Mesendoderm (in vitro differentiated cells): ENCODE measurements around the gene MARK2.

Experiments
- DNase-seq: peaks from one replicate; pipeline ENCODE4 v3.0.0; 2013
- H2AK5ac ChIP-seq: 2 replicates; pipeline ENCODE4 v1.6.1; 2013; ENCODE audit warnings: low read length, inconsistent platforms
- H2BK120ac ChIP-seq: 2 replicates; pipeline ENCODE4 v1.6.1; 2013; ENCODE audit warnings: low read depth, mild to moderate bottlenecking, low read length, moderate library complexity, mixed read lengths
- H2BK15ac ChIP-seq: replicated peaks from 2 replicates; pipeline ENCODE4 v1.6.1; 2013; ENCODE audit warnings: low read depth, mild to moderate bottlenecking, moderate library complexity
- H2BK5ac ChIP-seq: 2 replicates; pipeline ENCODE4 v1.6.1; 2013; ENCODE audit warnings: low read length, inconsistent platforms
- H3K18ac ChIP-seq: 2 replicates; pipeline ENCODE4 v1.6.1; 2013; ENCODE audit warnings: mild to moderate bottlenecking, low read length, mixed read lengths
- H3K23ac ChIP-seq: one replicate; pipeline ENCODE4 v1.6.1; 2013; ENCODE audit warnings: low read length
- H3K27ac ChIP-seq: 2 replicates; pipeline ENCODE4 v1.5.1; 2013; ENCODE audit warnings: low read depth, mild to moderate bottlenecking, inconsistent platforms, low read length, moderate library complexity
- H3K27me3 ChIP-seq: 2 replicates; pipeline ENCODE4 v1.6.1; 2013; ENCODE audit warnings: low read length, control low read depth, mild to moderate bottlenecking, inconsistent platforms; ENCODE audit not compliant: insufficient read depth, poor library complexity
- H3K36me3 ChIP-seq: 2 replicates; pipeline ENCODE4 v1.6.1; 2013; ENCODE audit warnings: low read length, inconsistent platforms; ENCODE audit not compliant: control insufficient read depth, insufficient read depth
- H3K4ac ChIP-seq: one replicate; pipeline ENCODE4 v1.6.1; 2013; ENCODE audit warnings: low read depth, mild to moderate bottlenecking, low read length, moderate library complexity
- H3K4me1 ChIP-seq: 2 replicates; pipeline ENCODE4 v1.6.1; 2013; ENCODE audit warnings: low read depth, low read length, inconsistent platforms; ENCODE audit not compliant: control insufficient read depth
- H3K4me2 ChIP-seq: 2 replicates; pipeline ENCODE4 v1.6.1; 2013; ENCODE audit warnings: low read length
- H3K4me3 ChIP-seq: 2 replicates; pipeline ENCODE4 v1.5.1; 2013; ENCODE audit warnings: mild to moderate bottlenecking, low read length
- H3K56ac ChIP-seq: one replicate; pipeline ENCODE4 v1.6.1; 2013; ENCODE audit warnings: low read length
- H3K79me1 ChIP-seq: 2 replicates; pipeline ENCODE4 v1.6.1; 2013; ENCODE audit warnings: low read length, inconsistent platforms
- H3K79me2 ChIP-seq: 2 replicates; pipeline ENCODE4 v1.6.1; 2013; ENCODE audit warnings: mild to moderate bottlenecking, low read length; ENCODE audit not compliant: control insufficient read depth, insufficient read depth
- H3K9ac ChIP-seq: 2 replicates; pipeline ENCODE4 v1.6.1; 2013; ENCODE audit warnings: low read length, inconsistent platforms
- H4K5ac ChIP-seq: one replicate; pipeline ENCODE4 v1.6.1; 2013; ENCODE audit warnings: low read length
- H4K8ac ChIP-seq: one replicate; pipeline ENCODE4 v1.6.1; 2013; ENCODE audit warnings: low read depth, mild to moderate bottlenecking, control low read depth, low read length, moderate library complexity
- WGBS: extraction: QIAGEN DNeasy Blood & Tissue Kit; methylation state at CpG from one replicate; pipeline ENCODE4 v1.1.7; 2013; ENCODE audit warnings: low lambda C conversion rate, missing lambda C conversion rate; ENCODE audit not compliant: insufficient coverage; ENCODE audit errors: extremely low coverage; 5-methylcytosine and 5-hydroxymethylcytosine counted together

Gene MARK2

DNA sequence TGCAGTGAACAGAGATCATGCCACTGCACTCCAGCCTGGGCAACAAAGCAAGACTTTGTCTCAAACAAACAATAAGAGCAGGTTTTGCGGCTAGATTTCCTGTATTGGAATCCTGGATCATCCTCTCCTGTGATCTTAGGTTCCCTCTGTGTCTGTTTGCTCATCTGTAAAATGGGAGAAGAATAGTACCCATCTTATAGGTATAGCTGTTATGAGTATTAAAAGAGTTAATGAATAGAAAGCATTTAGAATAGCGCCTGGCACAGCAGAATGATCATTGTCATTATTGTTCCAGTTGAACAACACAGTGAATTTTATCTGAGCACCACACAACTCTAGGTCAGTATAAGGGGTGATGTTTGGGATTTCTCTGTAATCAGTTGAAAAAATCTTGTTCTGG, 10.8 kb downstream of the MARK2 start:
- Histone ChIP-seq H4K8ac (no peak overlapping the region), H3K23ac (no peak overlapping the region), H3K4me1 (peaks cover 11% of the 10 kb centered on the region), H3K4me2 (no peak overlapping the region), H3K27ac (no peak overlapping the region), H3K36me3 (no peaks in the 10 kb centered on the region), H4K5ac (no peak overlapping the region), H3K4me3 (no peak overlapping the region), H3K56ac (no peak overlapping the region), H3K4ac (no peak overlapping the region), H3K79me1 (peaks cover 12% of the 10 kb centered on the region), H3K9ac (no peak overlapping the region), H2AK5ac (no peak overlapping the region), H3K79me2 (peaks cover 53% of the 10 kb centered on the region), H2BK120ac (no peak overlapping the region), H3K18ac (no peak overlapping the region), H2BK5ac (no peak overlapping the region), H3K27me3 (no peaks in the 10 kb centered on the region), H2BK15ac (no peak overlapping the region)
- WGBS = no CpG with 5 or more reads among the region's 2 CpGs
- no peak for DNase-seq

GRCh38 chr11:63850920-63851319, 12.0 kb downstream of the MARK2 start:
- Histone ChIP-seq H2BK5ac (no peak overlapping the region), H3K27me3 (no peaks in the 10 kb centered on the region), H3K23ac (no peak overlapping the region), H2AK5ac (no peak overlapping the region), H3K9ac (no peak overlapping the region), H3K79me1 (peaks cover 10% of the 10 kb centered on the region), H3K79me2 (peaks cover 47% of the 10 kb centered on the region), H3K4me1 (peaks cover 5% of the 10 kb centered on the region), H3K56ac (no peak overlapping the region), H4K5ac (no peak overlapping the region), H4K8ac (no peak overlapping the region), H2BK15ac (no peak overlapping the region), H3K27ac (no peak overlapping the region), H3K36me3 (no peaks in the 10 kb centered on the region), H3K4ac (no peak overlapping the region), H3K4me2 (no peak overlapping the region), H2BK120ac (no peak overlapping the region), H3K18ac (no peak overlapping the region), H3K4me3 (no peak overlapping the region)
- no peak for DNase-seq
- no CpG with 5 or more reads among the region's 5 CpGs for WGBS

DNA sequence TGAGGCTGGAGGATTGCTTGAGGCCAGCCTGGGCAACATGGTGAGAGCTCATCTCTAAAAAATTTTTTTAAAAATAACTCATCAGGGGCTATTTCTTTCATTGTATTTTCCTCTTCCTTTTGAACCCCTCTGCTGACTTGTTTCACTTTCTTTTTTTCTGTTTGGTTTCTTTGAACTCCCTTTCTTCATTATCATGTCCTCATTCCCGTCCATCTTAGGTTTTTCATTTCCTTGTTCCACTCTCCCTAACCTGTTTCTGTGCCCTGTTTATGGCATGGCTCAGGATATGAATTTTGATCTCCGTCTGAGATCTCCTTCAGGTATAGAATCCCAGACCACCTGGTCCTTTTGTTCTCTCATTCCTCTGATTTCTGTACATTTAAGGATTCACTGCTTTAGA, 12.5 kb downstream of the MARK2 start:
- peaks cover 48% of the 10 kb centered on the region for H3K79me2 ChIP-seq
- peaks cover 5% of the 10 kb centered on the region for H3K4me1 ChIP-seq
- H3K27me3 ChIP-seq = no peaks in the 10 kb centered on the region
- H2BK120ac ChIP-seq = no peak overlapping the region
- no CpG with 5 or more reads among the region's 2 CpGs for WGBS
- H2AK5ac ChIP-seq = no peak overlapping the region
- no peak overlapping the region for H2BK15ac ChIP-seq
- no peak overlapping the region for H4K8ac ChIP-seq
- H3K18ac ChIP-seq = no peak overlapping the region
- no peaks in the 10 kb centered on the region for H3K36me3 ChIP-seq
- H4K5ac ChIP-seq = no peak overlapping the region
- no peak overlapping the region for H3K4me3 ChIP-seq
- no peak overlapping the region for H3K4ac ChIP-seq
- H2BK5ac ChIP-seq = no peak overlapping the region
- no peak overlapping the region for H3K56ac ChIP-seq
- no peak for DNase-seq
- H3K23ac ChIP-seq = no peak overlapping the region
- H3K9ac ChIP-seq = no peak overlapping the region
- no peak overlapping the region for H3K27ac ChIP-seq
- H3K79me1 ChIP-seq = peaks cover 12% of the 10 kb centered on the region
- no peak overlapping the region for H3K4me2 ChIP-seq

- H3K27me3 ChIP-seq = no peaks in the 10 kb centered on the region
- H3K79me2 ChIP-seq = peaks cover 43% of the 10 kb centered on the region
- no peak overlapping the region for H3K9ac ChIP-seq
- no CpG with 5 or more reads among the region's 3 CpGs for WGBS
- H3K4me1 ChIP-seq = no peaks in the 10 kb centered on the region
- no peak overlapping the region for H4K5ac ChIP-seq
- H3K79me1 ChIP-seq = peaks cover 13% of the 10 kb centered on the region
- no peak overlapping the region for H3K23ac ChIP-seq
- DNase-seq = no peak
- no peak overlapping the region for H3K27ac ChIP-seq
- H2BK120ac ChIP-seq = no peak overlapping the region
- no peak overlapping the region for H3K56ac ChIP-seq
- no peak overlapping the region for H2BK15ac ChIP-seq
- no peaks in the 10 kb centered on the region for H3K36me3 ChIP-seq
- H3K4me2 ChIP-seq = no peak overlapping the region
- H3K4ac ChIP-seq = no peak overlapping the region
- no peak overlapping the region for H2BK5ac ChIP-seq
- no peak overlapping the region for H2AK5ac ChIP-seq
- no peak overlapping the region for H3K18ac ChIP-seq
- no peak overlapping the region for H3K4me3 ChIP-seq
- H4K8ac ChIP-seq = no peak overlapping the region
These were observed 14.6 kb downstream of the MARK2 start for GRCh38 chr11:63853476-63853875.

DNA sequence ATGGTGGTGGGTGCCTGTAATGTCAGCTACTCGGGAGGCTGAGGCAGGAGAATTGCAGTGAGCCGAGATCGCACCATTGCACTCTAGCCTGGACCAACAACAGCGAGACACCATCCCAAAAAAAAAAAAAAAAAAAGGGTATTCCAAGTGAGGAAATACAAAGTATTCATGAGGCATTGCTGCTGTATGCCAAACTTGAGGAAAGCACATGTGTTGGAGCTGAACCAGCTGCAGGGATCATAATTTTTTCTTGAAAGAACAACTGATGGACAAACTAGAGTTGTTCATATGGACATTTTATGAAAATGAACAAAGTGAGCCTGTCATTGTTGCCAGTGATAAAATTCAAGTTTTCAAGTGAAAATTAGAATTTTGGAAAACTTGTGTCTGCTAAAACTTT, 15.8 kb downstream of the MARK2 start:
- no peak overlapping the region for H3K4me2 ChIP-seq
- H2BK120ac ChIP-seq = no peak overlapping the region
- H3K27me3 ChIP-seq = no peaks in the 10 kb centered on the region
- peaks cover 11% of the 10 kb centered on the region for H3K79me1 ChIP-seq
- DNase-seq = no peak
- H3K23ac ChIP-seq = no peak overlapping the region
- H2AK5ac ChIP-seq = no peak overlapping the region
- H3K27ac ChIP-seq = no peak overlapping the region
- no peak overlapping the region for H3K4ac ChIP-seq
- H4K5ac ChIP-seq = no peak overlapping the region
- H2BK5ac ChIP-seq = no peak overlapping the region
- no CpG with 5 or more reads among the region's 4 CpGs for WGBS
- H3K9ac ChIP-seq = no peak overlapping the region
- H3K18ac ChIP-seq = no peak overlapping the region
- H3K4me3 ChIP-seq = no peak overlapping the region
- H3K36me3 ChIP-seq = no peaks in the 10 kb centered on the region
- H4K8ac ChIP-seq = no peak overlapping the region
- H3K79me2 ChIP-seq = peaks cover 34% of the 10 kb centered on the region
- no peak overlapping the region for H3K56ac ChIP-seq
- H2BK15ac ChIP-seq = no peak overlapping the region
- no peaks in the 10 kb centered on the region for H3K4me1 ChIP-seq

DNA sequence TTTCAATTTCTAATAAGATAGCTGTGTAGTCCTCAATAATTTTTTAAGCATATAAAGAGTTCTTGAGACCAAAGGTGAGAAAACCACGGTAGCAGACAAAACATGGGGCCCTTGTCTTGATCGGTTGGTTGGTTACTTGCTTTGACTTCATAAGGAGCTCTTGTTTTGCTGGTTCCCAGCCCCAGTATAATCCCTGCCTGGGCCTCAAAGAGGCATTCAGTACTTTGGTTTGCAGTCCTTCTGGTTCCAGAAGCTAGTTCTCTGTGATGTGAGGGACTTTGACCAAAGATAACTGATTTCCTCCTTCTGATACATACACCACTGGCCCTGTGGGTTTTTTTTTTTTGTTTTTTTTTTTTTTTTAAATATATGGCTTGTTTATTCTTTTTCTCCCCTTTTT, 17.1 kb downstream of the MARK2 start:
- no CpG with 5 or more reads among the region's 2 CpGs for WGBS
- Histone ChIP-seq H3K4me2 (no peak overlapping the region), H3K9ac (no peak overlapping the region), H3K27ac (no peak overlapping the region), H2BK120ac (no peak overlapping the region), H3K4me1 (no peaks in the 10 kb centered on the region), H4K8ac (no peak overlapping the region), H2BK5ac (no peak overlapping the region), H3K4me3 (no peak overlapping the region), H3K18ac (no peak overlapping the region), H3K4ac (no peak overlapping the region), H3K56ac (no peak overlapping the region), H3K23ac (no peak overlapping the region), H3K36me3 (no peaks in the 10 kb centered on the region), H4K5ac (no peak overlapping the region), H3K79me2 (peaks cover 25% of the 10 kb centered on the region), H2AK5ac (no peak overlapping the region), H3K27me3 (no peaks in the 10 kb centered on the region), H3K79me1 (peaks cover 11% of the 10 kb centered on the region), H2BK15ac (no peak overlapping the region)
- no peak for DNase-seq
